NT2/D1 (cell line): Measurements from ENCODE around the gene IER5.

Experiments used
- DNase-seq: peaks from one replicate; pipeline ENCODE4 v3.0.0-alpha.2; 2011; ENCODE audit warnings: low read depth, low spot score
- H3K27me3 ChIP-seq: 2 replicates; pipeline ENCODE4 v1.6.0; 2011; ENCODE audit warnings: mild to moderate bottlenecking; ENCODE audit not compliant: insufficient read length, insufficient read depth
- H3K36me3 ChIP-seq: 2 replicates; pipeline ENCODE4 v1.6.1; 2011; ENCODE audit warnings: mild to moderate bottlenecking, low read length, mixed read lengths; ENCODE audit not compliant: insufficient read depth, insufficient read length
- H3K4me1 ChIP-seq: 2 replicates; pipeline ENCODE4 v1.5.1; 2011; ENCODE audit not compliant: insufficient read depth, insufficient read length
- H3K4me3 ChIP-seq: 2 replicates; pipeline ENCODE4 v1.5.1; 2011; ENCODE audit warnings: low read depth; ENCODE audit not compliant: insufficient read length
- H3K9ac ChIP-seq: 2 replicates; pipeline ENCODE4 v1.6.0; 2011; ENCODE audit warnings: low read depth; ENCODE audit not compliant: insufficient read length
- H3K9me3 ChIP-seq: 2 replicates; pipeline ENCODE4 v1.5.1; 2011; ENCODE audit warnings: mild to moderate bottlenecking, low read length; ENCODE audit not compliant: insufficient read depth
- SUZ12 ChIP-seq: IDR thresholded peaks from 2 replicates; pipeline ENCODE4 v1.6.1; 2011; ENCODE audit not compliant: insufficient read length, insufficient read depth; ENCODE audit errors: extremely low read depth
- YY1 ChIP-seq: IDR thresholded peaks from 2 replicates; pipeline ENCODE4 v1.6.1; 2011; ENCODE audit not compliant: insufficient read length, insufficient read depth
- ZNF274 ChIP-seq: IDR thresholded peaks from 2 replicates; pipeline ENCODE4 v1.6.1; 2011; ENCODE audit warnings: mild to moderate bottlenecking, low read depth, low read length

IER5 gene

DNA sequence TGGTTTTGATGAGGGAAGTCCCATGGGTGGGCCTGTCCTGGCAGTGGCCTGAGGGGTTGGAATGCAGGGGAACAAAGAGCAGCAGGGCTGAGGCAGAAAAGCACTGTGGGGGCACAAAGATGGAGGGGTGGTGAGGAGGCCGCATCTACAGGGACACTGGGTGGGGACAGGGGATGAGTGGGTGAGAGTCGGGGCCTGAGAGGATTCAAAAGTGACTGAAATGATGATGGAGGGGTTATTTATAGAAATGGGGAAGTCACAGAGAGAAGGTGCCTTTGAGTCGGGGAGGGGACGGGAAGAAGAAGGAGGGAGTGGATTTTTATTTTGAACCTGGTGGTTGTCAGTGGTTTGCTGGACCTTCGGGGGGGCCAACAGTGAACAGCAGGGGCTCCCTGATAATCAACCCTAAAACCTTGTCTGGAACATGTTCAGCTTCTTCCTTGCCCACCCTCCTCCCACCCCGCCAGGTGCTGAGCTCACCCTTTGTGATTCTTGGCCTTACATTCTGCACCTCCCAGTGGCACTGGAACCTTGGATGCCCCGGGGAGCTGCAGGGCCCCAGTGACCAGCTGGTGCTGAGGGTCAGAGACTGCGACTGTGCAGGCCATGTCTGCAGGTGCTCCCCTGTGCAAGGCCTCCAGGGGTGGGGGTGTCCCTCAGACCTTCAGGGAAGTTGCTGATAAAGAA is 42.9 kb downstream of the IER5 start:
- H3K9me3 ChIP-seq = no peaks in the 10 kb centered on the region
- H3K4me3 ChIP-seq = no peak overlapping the region
- no peaks in the 10 kb centered on the region for H3K36me3 ChIP-seq
- no peak overlapping the region for H3K9ac ChIP-seq
- no peak for DNase-seq
- H3K4me1 ChIP-seq = peaks cover 50% of the 10 kb centered on the region
- H3K27me3 ChIP-seq = no peaks in the 10 kb centered on the region
- no peak for TF ChIP-seq YY1
- TF ChIP-seq ZNF274 = no peak

DNA sequence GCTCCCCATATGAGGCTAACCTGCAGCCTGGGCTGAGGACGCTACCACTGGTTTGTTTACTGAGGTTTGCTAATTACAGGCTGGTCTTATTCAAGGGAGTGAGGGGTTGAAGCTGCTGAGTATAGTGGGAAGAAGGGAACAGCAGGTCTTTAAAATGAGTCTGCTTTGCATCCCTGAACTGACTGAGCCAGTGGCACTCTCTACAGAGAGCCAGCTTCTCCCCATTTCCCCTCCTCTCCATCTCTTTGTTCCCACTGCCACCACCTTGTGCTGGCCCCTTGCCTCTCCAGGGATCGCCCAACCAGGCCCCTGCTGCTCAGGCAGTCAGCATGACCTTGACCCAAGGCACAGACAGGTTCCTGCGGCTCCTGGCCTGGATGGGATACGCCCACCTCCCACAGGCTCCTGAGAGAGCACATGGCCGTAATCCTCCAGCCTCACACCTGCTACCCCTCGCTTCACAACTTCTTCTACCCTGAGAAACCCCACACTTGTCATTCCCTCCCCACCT is 45.0 kb downstream of the IER5 start:
- Histone ChIP-seq H3K4me3 (no peak overlapping the region), H3K27me3 (no peaks in the 10 kb centered on the region), H3K9me3 (no peaks in the 10 kb centered on the region), H3K36me3 (no peaks in the 10 kb centered on the region), H3K4me1 (peaks cover 43% of the 10 kb centered on the region), H3K9ac (no peak overlapping the region)
- no peak for DNase-seq
- TF ChIP-seq YY1 = no peak
- no peak for TF ChIP-seq ZNF274
- no peak for TF ChIP-seq SUZ12

DNA sequence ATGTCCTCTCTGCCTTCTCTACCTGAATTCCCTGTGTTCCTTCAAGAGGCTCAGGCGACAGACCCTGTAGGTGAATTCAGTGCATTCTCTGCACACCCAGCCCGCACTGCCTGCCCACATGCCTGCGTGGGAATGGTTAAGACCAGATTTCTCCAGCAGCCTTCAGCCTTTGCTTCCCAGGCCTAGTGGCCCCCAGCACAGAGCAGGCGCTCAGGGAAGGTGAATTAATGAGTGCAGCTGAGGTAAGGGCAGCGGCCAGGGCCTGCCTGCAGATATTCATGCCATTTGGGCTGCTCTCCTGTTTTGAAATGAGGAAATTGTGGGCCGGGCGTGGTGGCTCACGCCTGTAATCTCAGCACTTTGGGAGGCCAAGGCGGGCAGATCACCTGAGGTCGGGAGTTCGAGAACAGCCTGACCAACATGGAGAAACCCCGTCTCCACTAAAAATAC is 45.5 kb downstream of the IER5 start:
- peaks cover 41% of the 10 kb centered on the region for H3K4me1 ChIP-seq
- no peak for TF ChIP-seq YY1
- TF ChIP-seq ZNF274 = no peak
- no peak for TF ChIP-seq SUZ12
- H3K4me3 ChIP-seq = no peak overlapping the region
- H3K36me3 ChIP-seq = no peaks in the 10 kb centered on the region
- H3K9ac ChIP-seq = no peak overlapping the region
- H3K27me3 ChIP-seq = no peaks in the 10 kb centered on the region
- H3K9me3 ChIP-seq = no peaks in the 10 kb centered on the region
- no peak for DNase-seq

DNA sequence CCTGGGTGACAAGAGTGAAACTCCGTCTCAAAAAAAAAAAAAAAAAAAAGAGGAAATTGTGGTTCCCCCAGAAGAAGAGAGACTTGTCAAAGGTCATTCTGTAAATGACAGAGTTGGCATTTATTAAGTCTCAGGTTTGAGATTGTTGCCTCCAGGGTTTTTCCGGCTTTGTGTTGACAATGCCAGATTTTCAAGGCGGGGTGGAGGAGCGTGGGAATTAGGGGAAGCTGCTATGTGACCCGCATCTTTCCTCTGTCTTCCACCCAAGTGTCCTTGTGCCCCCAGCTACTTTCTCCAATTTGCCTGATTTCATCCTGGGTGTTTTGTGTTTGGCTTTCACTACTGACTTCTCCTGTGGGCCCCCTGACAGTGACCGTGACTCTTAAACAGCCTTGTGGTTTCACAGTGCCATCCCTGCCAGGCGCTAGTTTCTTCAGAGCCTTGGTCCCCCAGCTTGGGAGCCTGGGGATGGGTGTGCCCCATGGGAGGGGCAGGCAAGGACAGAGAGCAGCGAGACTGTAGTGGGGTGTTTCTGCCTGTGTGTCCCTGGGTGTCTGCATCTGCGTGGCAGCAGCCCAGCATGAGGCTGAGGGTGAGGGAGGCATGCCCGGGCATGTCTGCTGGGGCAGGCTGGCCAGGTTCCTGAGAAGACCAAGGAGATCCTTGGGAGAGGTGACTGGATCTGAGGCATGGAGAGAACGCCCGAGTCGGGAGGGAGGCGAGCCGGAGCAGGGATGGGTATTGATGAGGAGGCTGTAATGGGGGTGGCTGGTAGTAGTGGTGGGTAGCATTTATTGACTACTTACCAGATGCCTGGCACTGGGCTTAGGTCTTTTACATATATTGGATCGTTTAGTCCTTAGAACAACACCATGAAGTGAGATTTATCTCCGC is 46.3 kb downstream of the IER5 start:
- TF ChIP-seq SUZ12 (no peak), YY1 (no peak), ZNF274 (no peak)
- H3K36me3 ChIP-seq = no peaks in the 10 kb centered on the region
- H3K4me3 ChIP-seq = no peak overlapping the region
- H3K9me3 ChIP-seq = no peaks in the 10 kb centered on the region
- H3K27me3 ChIP-seq = no peaks in the 10 kb centered on the region
- H3K9ac ChIP-seq = no peak overlapping the region
- no peak for DNase-seq
- H3K4me1 ChIP-seq = peaks cover 33% of the 10 kb centered on the region

DNA sequence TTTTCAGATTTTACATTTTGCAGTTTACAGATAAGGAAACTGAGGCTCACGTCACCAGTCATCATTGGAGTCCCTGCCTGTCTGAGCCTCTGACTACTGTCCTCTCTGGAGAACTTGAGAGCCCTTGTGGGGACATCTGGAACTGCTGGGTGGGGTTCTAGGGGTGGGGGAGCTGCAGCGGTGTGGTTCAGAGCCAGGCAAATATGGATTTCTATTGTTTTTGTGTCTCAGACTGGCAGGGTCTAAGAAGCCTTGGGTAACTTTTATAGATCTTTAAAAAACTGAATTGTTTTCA is 46.9 kb downstream of the IER5 start:
- peaks cover under 1% of the 10 kb centered on the region for H3K27me3 ChIP-seq
- H3K4me3 ChIP-seq = no peak overlapping the region
- no peak overlapping the region for H3K9ac ChIP-seq
- TF ChIP-seq YY1 (no peak), SUZ12 (no peak), ZNF274 (no peak)
- H3K9me3 ChIP-seq = no peaks in the 10 kb centered on the region
- peaks cover 27% of the 10 kb centered on the region for H3K4me1 ChIP-seq
- H3K36me3 ChIP-seq = no peaks in the 10 kb centered on the region
- DNase-seq = no peak

DNA sequence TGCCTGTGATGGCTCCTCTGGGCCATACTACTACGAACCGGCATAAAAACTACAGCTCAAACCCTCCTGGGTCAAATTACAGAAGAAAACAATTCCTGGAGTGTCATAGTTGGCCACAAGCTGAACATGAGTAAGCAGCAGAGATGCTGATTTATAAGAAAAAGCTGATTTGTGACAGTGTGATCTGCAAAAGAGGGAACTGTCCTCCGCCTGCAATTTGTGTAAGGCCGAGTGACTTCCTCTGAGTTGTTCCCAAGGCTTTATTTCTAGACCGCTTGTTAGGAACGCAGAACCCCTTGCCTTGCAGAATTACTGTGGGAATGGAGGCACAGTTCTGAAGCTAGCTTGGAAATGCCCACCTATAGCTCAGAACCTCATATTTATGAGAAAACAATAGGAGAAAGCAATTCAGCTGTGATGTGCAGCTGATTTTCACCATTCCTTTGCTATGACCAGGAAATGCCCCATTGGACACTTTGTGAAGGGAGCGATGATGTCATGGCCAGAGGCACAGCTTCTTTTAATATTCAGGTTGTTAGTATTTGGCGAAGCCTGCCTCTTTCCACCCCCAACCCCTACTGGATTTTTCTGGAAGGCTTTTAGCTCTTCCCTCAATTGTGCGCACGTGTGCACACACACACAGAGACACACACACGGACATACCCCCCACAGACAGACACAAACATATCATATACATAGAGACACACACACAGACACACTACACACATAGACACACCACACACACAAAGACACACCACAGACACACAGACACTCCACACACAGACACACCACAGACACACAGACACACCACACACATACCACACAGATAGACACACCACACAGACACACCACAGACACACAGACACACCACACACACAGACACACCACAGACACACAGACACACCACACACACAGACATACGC is 47.6 kb downstream of the IER5 start:
- no peaks in the 10 kb centered on the region for H3K9me3 ChIP-seq
- no peak for DNase-seq

DNA sequence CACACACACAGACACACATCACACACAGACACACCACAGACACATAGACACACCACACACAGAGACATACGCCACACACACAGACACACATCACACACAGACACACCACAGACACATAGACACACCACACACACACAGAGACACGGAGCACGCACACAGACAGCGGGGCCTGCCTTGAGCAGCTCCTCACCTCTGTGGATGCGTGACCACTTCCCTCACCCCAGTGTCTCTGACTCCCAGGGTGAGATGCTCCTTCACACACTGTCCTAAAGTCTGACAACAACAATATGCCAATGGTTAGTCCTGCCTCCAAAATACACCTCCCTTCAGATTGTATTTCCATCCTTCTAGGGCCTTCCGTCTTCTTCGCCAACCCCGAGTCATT is 48.2 kb downstream of the IER5 start:
- H3K36me3 ChIP-seq = no peaks in the 10 kb centered on the region
- DNase-seq = no peak
- peaks cover 9% of the 10 kb centered on the region for H3K27me3 ChIP-seq
- no peaks in the 10 kb centered on the region for H3K9me3 ChIP-seq
- H3K4me3 ChIP-seq = no peak overlapping the region
- no peak overlapping the region for H3K9ac ChIP-seq
- peaks cover 22% of the 10 kb centered on the region for H3K4me1 ChIP-seq
- TF ChIP-seq ZNF274 = no peak

More for the DNA sequence above, 47.6 kb downstream of the IER5 start:
- peaks cover 7% of the 10 kb centered on the region for H3K27me3 ChIP-seq
- H3K36me3 ChIP-seq = no peaks in the 10 kb centered on the region
- no peak overlapping the region for H3K4me3 ChIP-seq
- TF ChIP-seq SUZ12 = no peak
- no peak for TF ChIP-seq YY1
- TF ChIP-seq ZNF274 = no peak
- peaks cover 23% of the 10 kb centered on the region for H3K4me1 ChIP-seq
- H3K9ac ChIP-seq = peak overlapping the region; percentile 6
